Measurements from ENCODE around the gene MED6.

The MED6 gene

DNA sequence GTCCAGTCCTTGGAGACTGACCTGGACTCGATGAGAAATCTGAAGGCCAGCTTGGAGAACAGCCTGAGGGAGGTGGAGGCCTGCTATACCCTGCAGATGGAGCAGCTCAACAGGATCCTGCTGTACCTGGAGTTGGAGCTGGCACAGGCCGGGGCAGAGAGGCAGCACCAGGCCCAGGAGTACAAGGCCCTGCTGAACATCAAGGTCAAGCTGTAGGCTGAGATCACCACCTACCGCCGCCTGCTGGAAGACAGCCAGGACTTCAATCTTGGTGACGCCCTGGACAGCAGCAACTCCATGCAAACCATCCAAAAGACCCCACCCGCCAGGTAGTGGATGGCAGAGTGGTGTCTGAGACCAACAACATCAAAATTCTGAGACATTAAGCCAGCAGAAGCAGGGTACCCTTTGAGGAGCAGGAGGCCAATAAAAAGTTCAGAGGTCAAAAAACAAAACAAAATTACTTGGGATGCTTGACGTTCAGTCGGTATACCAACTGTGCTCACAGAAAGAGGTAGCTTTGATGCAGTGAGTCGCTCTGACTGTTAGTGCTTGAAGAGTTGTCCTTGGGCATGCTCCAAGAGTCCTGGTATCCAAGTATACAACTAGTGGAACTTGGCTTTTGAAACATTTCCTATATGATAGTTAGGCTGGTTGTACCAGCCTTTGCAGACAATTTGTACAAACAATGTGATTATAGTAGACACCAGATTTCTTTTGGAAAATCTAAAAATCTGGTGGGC is 4.8 kb downstream of the MED6 start:
- no peak for DNase-seq

DNA sequence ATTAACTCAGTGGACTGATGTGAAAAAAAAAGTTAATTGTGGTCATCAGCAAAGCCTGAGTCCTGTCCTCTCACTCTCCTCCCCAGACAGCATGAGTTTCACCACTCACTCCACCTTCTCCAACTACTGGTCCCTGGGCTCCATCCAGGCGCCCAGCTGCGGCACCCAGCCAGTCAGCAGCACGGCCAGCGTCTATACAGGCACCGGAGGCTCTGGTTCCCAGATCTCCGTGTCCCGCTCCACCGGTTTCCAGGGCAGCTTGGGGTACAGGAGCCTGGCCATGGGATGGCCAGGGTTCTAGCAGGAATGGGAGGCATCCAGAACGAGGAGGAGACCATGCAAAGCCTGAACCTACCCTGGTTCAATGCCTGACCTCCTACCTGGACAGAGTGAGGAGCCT is 6.0 kb downstream of the MED6 start:
- DNase-seq, result no peak

DNA sequence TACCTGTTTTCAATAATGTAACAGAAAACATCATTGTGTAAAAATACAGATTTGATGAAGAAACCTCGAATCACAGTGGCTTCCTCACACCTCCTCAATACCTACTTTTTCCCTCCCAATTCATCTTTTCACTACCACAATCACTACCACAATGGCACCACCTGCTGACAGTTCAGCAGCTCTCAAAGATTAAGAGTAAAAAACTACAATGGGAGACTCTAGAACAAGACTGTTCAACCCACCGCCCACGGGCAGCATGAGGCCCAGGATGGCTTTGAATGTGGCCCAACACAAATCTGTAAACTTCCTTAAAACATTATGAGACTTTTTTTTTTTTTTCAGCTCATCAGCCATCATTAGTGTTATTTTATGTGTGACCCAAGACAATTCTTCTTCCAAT is 15.2 kb downstream of the MED6 start:
- DNase-seq, result no peak

DNA sequence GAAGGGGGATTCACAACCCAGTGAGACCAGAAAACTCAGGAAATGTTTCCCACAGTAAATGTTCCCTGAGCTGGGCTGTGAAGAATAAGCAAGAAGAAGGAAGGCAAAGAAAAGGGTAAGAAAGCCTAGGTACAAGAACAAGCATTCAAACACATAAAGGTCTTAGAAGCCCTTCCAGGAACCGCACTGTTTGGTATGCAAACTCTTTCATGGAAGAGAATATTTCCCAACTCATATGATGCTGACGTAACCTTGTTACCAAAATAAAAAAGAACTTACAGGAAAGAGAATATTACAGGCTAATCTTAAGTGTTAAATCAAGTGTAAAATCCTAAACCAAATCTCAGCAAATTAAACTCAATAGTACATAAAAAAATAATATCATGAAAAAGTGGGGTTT is 23.6 kb downstream of the MED6 start:
- DNase-seq, result no peak

DNA sequence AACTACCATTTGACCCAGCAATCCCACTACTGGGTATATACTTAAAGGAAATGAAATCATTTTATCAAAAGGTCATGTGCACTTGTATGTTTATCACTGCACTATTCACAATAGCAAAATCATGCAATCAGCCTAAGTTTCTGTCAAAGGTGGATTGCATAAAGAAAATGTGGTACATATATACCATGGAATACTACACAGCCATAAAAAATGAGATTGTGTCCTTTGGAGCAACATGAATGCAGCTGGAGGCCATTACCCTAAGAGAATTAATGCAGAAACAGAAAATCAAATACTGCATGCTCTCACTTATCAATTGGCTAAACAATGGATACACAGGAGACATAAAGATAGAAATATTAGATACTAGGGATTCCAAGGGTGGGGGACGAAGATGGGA is 27.4 kb downstream of the MED6 start:
- no peak for DNase-seq

DNA sequence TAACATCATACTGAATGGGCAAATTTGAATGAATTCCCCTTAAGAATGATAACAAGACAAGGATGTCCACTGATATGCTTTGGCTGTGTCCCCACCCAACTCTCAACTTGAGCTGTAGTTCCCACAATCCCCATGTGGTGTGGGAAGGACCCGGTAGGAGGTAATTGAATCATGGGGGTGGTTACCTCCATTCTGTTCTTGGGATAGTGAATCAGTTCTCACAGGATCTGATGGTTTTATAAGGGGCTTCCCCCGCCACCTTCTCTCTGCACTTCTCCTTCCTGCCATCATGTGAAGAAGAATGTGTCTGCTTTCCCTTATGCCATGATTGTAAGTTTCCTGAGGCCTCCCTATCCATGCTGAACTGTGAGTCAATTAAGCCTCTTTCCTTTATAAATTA is 29.3 kb downstream of the MED6 start:
- DNase-seq, result no peak

DNA sequence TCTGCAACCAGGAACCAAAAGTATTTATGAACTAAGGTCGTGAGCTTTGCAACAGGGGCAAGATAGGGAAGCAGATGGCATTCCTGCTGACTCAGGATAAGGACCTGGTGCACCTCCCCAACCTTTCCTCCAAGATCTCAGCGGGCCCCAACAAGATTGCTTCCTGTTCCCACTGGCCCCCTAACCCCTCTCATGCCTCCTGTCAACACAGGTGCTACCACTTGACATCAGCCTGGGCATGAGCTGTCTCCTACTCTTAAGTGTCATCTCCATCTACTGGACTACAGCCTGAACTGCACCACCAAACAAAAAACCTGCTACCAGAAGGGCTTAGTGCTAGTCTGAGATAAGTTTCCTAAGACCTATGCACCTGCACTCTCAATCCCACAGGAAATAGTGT is 32.7 kb downstream of the MED6 start:
- DNase-seq, result no peak

DNA sequence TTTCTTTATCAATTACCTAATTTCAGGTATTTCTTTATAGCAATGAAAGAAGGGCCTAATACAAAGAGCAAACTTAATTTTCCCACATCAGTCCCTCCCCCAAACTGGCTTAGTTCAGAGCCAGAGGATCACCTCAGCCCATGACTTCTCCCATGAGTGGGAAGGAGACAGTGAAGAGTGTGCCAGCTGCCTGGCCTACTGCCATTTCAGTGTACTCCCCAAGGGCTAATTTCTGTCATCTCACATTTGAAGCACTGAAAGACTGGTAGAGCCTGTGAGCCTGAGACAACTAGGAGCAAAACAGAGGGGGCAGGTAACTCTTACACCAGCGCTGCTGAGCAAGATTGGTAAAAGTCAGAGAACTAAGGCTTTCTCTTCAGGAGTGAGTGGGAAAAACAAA is 36.6 kb downstream of the MED6 start:
- DNase-seq, result no peak

DNA sequence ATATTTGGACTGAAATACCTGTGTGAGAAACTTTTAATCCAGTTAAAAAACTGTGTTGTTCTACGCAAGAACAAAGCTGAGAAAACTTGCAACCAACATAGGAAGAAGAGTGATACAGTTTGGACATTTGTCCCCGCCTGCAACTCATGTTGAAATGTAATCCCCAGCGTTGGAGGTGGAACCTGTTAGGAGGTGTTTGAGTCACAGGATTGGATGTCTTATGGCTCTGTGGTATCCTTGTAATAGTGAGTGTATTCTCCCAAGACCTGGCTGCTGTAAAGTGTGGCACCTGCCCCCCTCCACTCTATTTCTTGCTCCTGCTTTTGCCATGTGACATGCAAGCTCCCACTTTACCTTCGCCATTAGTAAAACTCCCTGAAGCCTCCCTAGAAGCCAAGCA is 37.0 kb downstream of the MED6 start:
- DNase-seq, result no peak

DNA sequence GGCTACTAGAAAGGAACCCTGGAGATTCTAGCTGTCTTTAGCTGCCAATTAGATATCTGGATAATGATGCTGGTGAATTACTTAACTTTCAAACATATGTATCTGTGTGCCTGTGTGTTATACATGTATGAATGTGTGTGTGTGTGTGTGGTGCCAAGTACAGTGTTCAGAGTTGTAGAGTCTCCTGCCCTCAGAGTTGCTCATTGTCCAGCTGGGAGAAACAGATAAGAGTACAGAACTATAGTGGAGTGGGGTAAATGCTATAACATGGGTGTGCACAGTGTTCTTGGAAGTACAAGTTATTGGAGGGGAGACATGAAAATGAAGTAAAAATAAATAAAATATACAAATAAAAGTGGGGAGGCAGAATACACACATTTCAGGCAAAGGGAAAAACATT is 42.1 kb downstream of the MED6 start:
- no peak for DNase-seq

DNA sequence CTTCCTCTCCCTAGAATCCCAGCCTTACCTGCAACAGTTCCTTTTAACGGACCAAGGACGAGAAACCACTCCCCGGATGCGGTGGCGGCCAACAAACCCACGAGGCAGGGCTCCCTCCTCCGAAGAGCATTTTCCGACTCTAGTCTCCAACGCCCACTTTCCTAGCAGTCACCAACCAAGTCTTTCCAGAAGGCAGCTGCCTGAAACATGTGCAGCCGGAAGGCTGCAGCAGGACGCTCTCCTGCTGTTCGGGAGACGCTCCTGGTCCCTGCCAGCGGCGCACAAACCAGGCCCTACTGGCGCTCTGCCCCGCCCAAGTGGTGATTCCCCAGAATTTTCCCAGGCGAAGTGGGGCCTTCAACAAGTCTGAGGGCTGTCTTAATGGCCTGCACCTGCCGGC is 44.6 kb downstream of the MED6 start:
- no peak for DNase-seq

DNA sequence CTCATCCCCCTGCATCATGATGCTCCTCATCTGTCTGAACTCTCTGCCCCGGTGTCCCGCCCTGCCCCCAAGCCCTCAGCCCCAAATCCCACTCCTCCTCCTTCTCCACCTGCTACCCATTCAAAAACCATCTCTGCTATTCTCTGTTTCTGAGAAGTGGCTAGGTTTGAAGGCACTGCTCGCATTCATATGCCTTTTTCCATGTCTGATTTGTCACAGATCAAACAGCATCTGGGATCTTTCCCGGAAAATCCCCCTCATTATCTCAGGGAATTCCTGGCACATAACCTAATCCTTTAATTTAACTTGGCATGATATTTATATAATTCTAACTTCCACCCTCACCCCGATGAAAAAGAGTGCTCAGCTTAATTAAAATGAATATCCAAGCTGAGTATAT is 62.4 kb downstream of the MED6 start:
- DNase-seq, result no peak

DNA sequence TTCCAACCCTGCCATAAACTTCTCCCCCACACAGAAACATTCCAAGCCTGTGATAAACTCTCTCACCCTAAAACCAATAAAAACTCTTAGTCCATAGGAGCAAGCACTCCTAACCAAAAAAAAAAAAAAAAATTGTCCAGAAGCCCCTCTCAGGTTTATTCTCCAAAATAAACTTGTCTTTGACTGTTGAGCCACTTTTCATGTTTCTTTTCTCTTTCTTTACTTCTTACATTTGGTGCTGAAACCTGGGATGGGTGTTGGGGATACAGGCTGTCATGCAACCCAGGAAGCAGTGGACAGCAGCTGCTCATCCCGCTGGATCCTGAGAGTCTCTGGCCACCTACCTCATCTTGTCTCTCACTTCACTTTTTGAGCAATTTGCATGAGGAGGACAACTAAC is 63.6 kb downstream of the MED6 start:
- DNase-seq, result no peak

DNA sequence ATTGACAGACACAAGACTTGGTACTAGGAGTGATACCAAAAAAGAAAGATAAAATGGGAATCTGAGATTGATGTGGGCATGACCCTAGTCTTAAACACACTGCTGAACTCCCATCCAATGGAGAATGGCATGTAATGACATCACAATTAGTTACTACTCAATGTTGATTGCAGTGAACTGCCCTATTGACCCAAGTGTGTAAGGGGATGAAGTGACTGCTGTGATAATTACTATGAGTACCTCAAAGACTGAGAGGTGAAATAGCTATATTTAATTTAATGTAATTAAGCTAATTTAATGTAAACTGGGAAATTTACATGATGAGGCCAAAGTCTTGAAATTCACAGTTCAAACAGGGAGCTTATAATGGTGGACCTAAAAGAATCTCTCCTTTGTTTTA is 65.6 kb downstream of the MED6 start, which contains the start of gene ADAM20:
ADAM20 (minus strand) TSS at position 101 of the 400 bp plus-strand sequence. CDS start 10,247 bp downstream, outside the sequence.
- DNase-seq, result no peak

Measured in NCI-H1092 (cell line).